Heart left ventricle (tissue), 13 donors: ENCODE data around the gene TMEM31.

ENCODE experiments used
- CTCF ChIP-seq, 12 donors: fragments of 200-600 bp; sonication (generic) in 4 of 12; IDR thresholded peaks; one replicate each; pipeline versions ENCODE4 v1.5.0 to v1.8.0; 2018 to 2022; ENCODE audit warnings: antibody characterized with exemption in 12 of 12, mild to moderate bottlenecking in 5 of 12
- POLR2A ChIP-seq, 2 donors: fragments of 450-650 bp; IDR thresholded peaks; one replicate each; pipeline ENCODE4 v1.6.1; 2017; ENCODE audit warnings: antibody characterized with exemption in 2 of 2, mild to moderate bottlenecking in 2 of 2, moderate library complexity in 2 of 2
- donor health status: ischemic (EF 13 %, LVEDD 7.1; RV severe dilation, severe dysfunction).
- donor health status: DM: no; HTN: yes; CAD: no.
- donor health status: DM: no; HTN: no; CAD: no.
- donor health status: ischemic (EF 25% LVEDD 6.9; RV normal size, moderate dysfunction).
- donor health status: ischemic (EF 25% LVEDD 5.7; RV mildly dilated, moderate dysfunction).
- donor health status: ischemic (EF 35%, LVEDD 5.7; RV mildly dilated, moderate dysfunction).
- donor health status: nonischemic (EF 11% LVEDD 7.7; RV severe dilation, severe dysfunction).
- donor health status: DM: yes; HTN: yes; CAD: no.
- donor health status: PGD.
- donor health status: ischemic (EF 29% LVEDD 5.4; RV normal size, mild dysfunction).
- donor health status: nonischemic (EF 23%, LVEDD 6.1; RV moderate dilation, normal function).

- TF ChIP-seq CTCF (IDR thresholded peaks at IDR 0.05) (no peak), POLR2A (IDR thresholded peaks at IDR 0.05) (no peak)
These were observed 43.7 kb downstream of the TMEM31 start for GRCh38 chrX:103754401-103754800.
